HCT116 (cell line): ENCODE results near the gene REEP5. TPM values are rescaled to one million over a fixed set of nuclear protein-coding genes. Genes with fewer than 3 reads are reported as not detected.

Source experiments
- ATAC-seq: fragments of 200-7000 bp; cut with Tn5 transposase; 2 replicates; pipeline ENCODE4 v1.9.1; 2020; ENCODE audit warnings: mild to moderate bottlenecking, moderate library complexity
- BruUV-seq: library from RNA; stranded (reverse); fragments of 400-500 nt; replicated peaks from 2 replicates; lab custom pipeline; 2021; lab: Mats Ljungman, UMichigan
- CTCF ChIA-PET: fragments of 300-600 bp; sonication (Branson Sonifier 250); formaldehyde crosslinking; loops from one replicate; lab custom pipeline; 2021; ENCODE audit warnings: antibody characterized with exemption; lab: Charles Lee
- POLR2A ChIA-PET: fragments of 300-600, 350-600 bp; sonication (Branson Sonifier 250); formaldehyde crosslinking; loops from one replicate; lab custom pipeline; 2021; ENCODE audit warnings: antibody characterized with exemption; lab: Charles Lee
- RAD21 ChIA-PET, 2 experiments: fragments of 300-600 bp; sonication (Branson Sonifier 250); formaldehyde crosslinking; loops; one replicate each; lab custom pipeline; 2023; ENCODE audit warnings: low total read pairs in 2 of 2; ENCODE audit not compliant: uncharacterized antibody in 2 of 2, unreplicated experiment in 2 of 2, low non-redundant PET in 1 of 2; lab: Charles Lee
- DNase-seq: peaks from one replicate; pipeline ENCODE4 v3.0.0-alpha.2; 2010; ENCODE audit warnings: low read depth, low spot score
- H2AFZ ChIP-seq: fragments of 200-600 bp; shearing (Covaris generic), sonication (generic); 2 replicates; pipeline ENCODE4 v1.6.1; 2017; ENCODE audit warnings: low read depth, mixed run types, mixed read lengths, antibody characterized with exemption, low read length; ENCODE audit not compliant: poor library complexity, severe bottlenecking
- H3K27ac ChIP-seq: 2 replicates; pipeline ENCODE4 v1.5.1; 2012; ENCODE audit warnings: low read depth, low read length
- H3K27me3 ChIP-seq: fragments of 200-600 bp; sonication (generic); 2 replicates; pipeline ENCODE4 v1.6.1; 2016; ENCODE audit warnings: mixed run types, low read length, mixed read lengths; ENCODE audit not compliant: insufficient read depth
- H3K36me3 ChIP-seq, 2 experiments: fragments of 200-500 bp in 1 of 2; fragments of 200-600 bp in 1 of 2; sonication (Bioruptor generic) in 1 of 2; sonication (generic) in 1 of 2; 2 replicates each; pipeline versions ENCODE4 v1.5.1 to v1.6.1; 2014 to 2016; ENCODE audit warnings: low read length in 2 of 2, inconsistent platforms in 1 of 2, mixed read lengths in 1 of 2, mixed run types in 1 of 2; ENCODE audit not compliant: insufficient read depth in 2 of 2, control insufficient read depth in 1 of 2
- H3K4me1 ChIP-seq, 2 experiments: fragments of 200-600 bp in 1 of 2; sonication (generic) in 1 of 2; 2 replicates each; pipeline versions ENCODE4 v1.5.1 to v1.6.1; 2012 to 2017; ENCODE audit warnings: low read length in 2 of 2, inconsistent platforms in 1 of 2, mild to moderate bottlenecking in 1 of 2, mixed read lengths in 1 of 2, mixed run types in 1 of 2, moderate library complexity in 1 of 2; ENCODE audit not compliant: insufficient read depth in 2 of 2, control insufficient read depth in 1 of 2
- H3K4me2 ChIP-seq: fragments of 200-600 bp; sonication (generic); 2 replicates; pipeline ENCODE4 v1.6.1; 2017; ENCODE audit warnings: mixed run types, low read length, mixed read lengths
- H3K4me3 ChIP-seq, 2 experiments: fragments of 200-600 bp in 1 of 2; sonication (generic) in 1 of 2; replicated peaks in 1 of 2; 2 replicates each; pipeline ENCODE4 v1.5.1; 2011 to 2016; ENCODE audit warnings: low read length in 2 of 2, control low read depth in 1 of 2, low read depth in 1 of 2, mild to moderate bottlenecking in 1 of 2, mixed read lengths in 1 of 2, mixed run types in 1 of 2
- H3K79me2 ChIP-seq: fragments of 200-600 bp; sonication (generic); 2 replicates; pipeline ENCODE4 v1.6.1; 2017; ENCODE audit warnings: mild to moderate bottlenecking, mixed run types, low read length, moderate library complexity, mixed read lengths; ENCODE audit not compliant: insufficient read depth
- H3K9ac ChIP-seq: fragments of 200-600 bp; sonication (generic); 2 replicates; pipeline ENCODE4 v1.6.1; 2016; ENCODE audit warnings: low read length, mixed read lengths
- H3K9me2 ChIP-seq: fragments of 200-600 bp; sonication (generic), shearing (Covaris generic); 2 replicates; pipeline ENCODE4 v1.6.1; 2017; ENCODE audit warnings: mixed run types, mild to moderate bottlenecking, moderate library complexity; ENCODE audit not compliant: insufficient read depth
- H3K9me3 ChIP-seq, 2 experiments: fragments of 200-500 bp in 1 of 2; fragments of 200-600 bp in 1 of 2; sonication (Bioruptor generic) in 1 of 2; sonication (generic) in 1 of 2; 2 replicates each; pipeline ENCODE4 v1.6.1; 2014 to 2017; ENCODE audit warnings: low read length in 2 of 2, mixed read lengths in 2 of 2, inconsistent platforms in 1 of 2, low read depth in 1 of 2, mild to moderate bottlenecking in 1 of 2, mixed run types in 1 of 2, moderate library complexity in 1 of 2; ENCODE audit not compliant: control insufficient read depth in 1 of 2, insufficient read depth in 1 of 2
- H4K20me1 ChIP-seq: fragments of 200-600 bp; sonication (generic), shearing (Covaris generic); 2 replicates; pipeline ENCODE4 v1.6.1; 2017; ENCODE audit warnings: mixed run types, mild to moderate bottlenecking, moderate library complexity; ENCODE audit not compliant: insufficient read depth
- CEBPB ChIP-seq: IDR thresholded peaks from 2 replicates; pipeline ENCODE4 v1.6.1; 2012; ENCODE audit warnings: low read depth
- EGR1 ChIP-seq: IDR thresholded peaks from 2 replicates; pipeline ENCODE4 v1.6.1; 2012; ENCODE audit warnings: low read depth
- EZH2phosphoT487 ChIP-seq: fragments of 200-600 bp; IDR thresholded peaks from 2 replicates; pipeline ENCODE4 v1.6.1; 2018; ENCODE audit warnings: antibody characterized with exemption, borderline replicate concordance
- FOSL1 ChIP-seq: IDR thresholded peaks from 2 replicates; pipeline ENCODE4 v1.6.1; 2012; ENCODE audit warnings: low read depth
- JUND ChIP-seq: IDR thresholded peaks from 2 replicates; pipeline ENCODE4 v1.6.1; 2012
- MAX ChIP-seq: IDR thresholded peaks from 2 replicates; pipeline ENCODE4 v1.6.1; 2012
- POLR2AphosphoS5 ChIP-seq: IDR thresholded peaks from 2 replicates; pipeline ENCODE4 v1.6.1; 2011; ENCODE audit warnings: mild to moderate bottlenecking, low read depth, low read length, moderate library complexity
- RAD21 ChIP-seq: IDR thresholded peaks from 2 replicates; pipeline ENCODE4 v1.6.1; 2012; ENCODE audit warnings: low read depth, mild to moderate bottlenecking
- REST ChIP-seq: IDR thresholded peaks from 2 replicates; pipeline ENCODE4 v1.6.1; 2012; ENCODE audit warnings: low read depth
- SIN3A ChIP-seq: IDR thresholded peaks from 2 replicates; pipeline ENCODE4 v1.6.1; 2012; ENCODE audit warnings: low read depth
- SP1 ChIP-seq: IDR thresholded peaks from 2 replicates; pipeline ENCODE4 v1.6.1; 2012; ENCODE audit warnings: low read depth
- YY1 ChIP-seq: IDR thresholded peaks from 2 replicates; pipeline ENCODE4 v1.6.1; 2011; ENCODE audit warnings: low read length, low read depth, moderate library complexity, mild to moderate bottlenecking; ENCODE audit not compliant: insufficient replicate concordance; ENCODE audit errors: extremely low read depth
- ZFX ChIP-seq: fragments of 450-650 bp; IDR thresholded peaks from 2 replicates; pipeline ENCODE4 v1.6.1; 2017
- ZNF274 ChIP-seq: fragments of 200-500 bp; sonication (Bioruptor generic); IDR thresholded peaks from 2 replicates; pipeline ENCODE4 v1.6.1; 2014; ENCODE audit warnings: mild to moderate bottlenecking, low read depth, low read length, inconsistent platforms
- intact Hi-C: fragments of 100-400 bp; cut with micrococcal nuclease; formaldehyde crosslinking; loops from 2 replicates; pipeline ENCODE4 v1.10.0; 2022
- total RNA-seq: library from RNA; stranded (reverse); gene quantifications from one replicate; pipeline ENCODE4 v1.2.1, GENCODE V29; 2021; ENCODE audit not compliant: unreplicated experiment
- TF ChIP-seq, protein P1 (sequence below): IDR thresholded peaks from 2 replicates; pipeline ENCODE4 v1.6.1; 2012
- TF ChIP-seq, protein P2 (sequence below): IDR thresholded peaks from 2 replicates; pipeline ENCODE4 v1.6.1; 2011; ENCODE audit warnings: mild to moderate bottlenecking, low read length, moderate library complexity; ENCODE audit not compliant: insufficient replicate concordance; ENCODE audit errors: extremely low read depth
- TF ChIP-seq, protein P3 (sequence below), 3 experiments: fragments of 200-600 bp in 1 of 3; sonication (generic) in 1 of 3; IDR thresholded peaks in 2 of 3; conservative IDR thresholded peaks in 1 of 3; 2 replicates each; pipeline ENCODE4 v1.5.1; 2012 to 2017; ENCODE audit warnings: low read depth in 2 of 3, low read length in 2 of 3, antibody characterized with exemption in 1 of 3, borderline replicate concordance in 1 of 3, control low read depth in 1 of 3, mild to moderate bottlenecking in 1 of 3, mixed read lengths in 1 of 3, mixed run types in 1 of 3, moderate library complexity in 1 of 3; ENCODE audit not compliant: insufficient read depth in 1 of 3

Gene REEP5
- total RNA-seq, 1 experiment from 2014 or later, result 71.7 TPM

GRCh38 chr5:112908854-112909253, 13.2 kb downstream of the REEP5 start:
- ChIA-PET POLR2A (no interaction called here), RAD21 (no interaction called here), CTCF (no interaction called here)
- no peak for DNase-seq
- Histone ChIP-seq H3K36me3 (peaks cover 7 to 11% of the 10 kb centered on the region in 2 experiments; a peak in 2 of 4 replicates), H3K4me3 (no peak overlapping the region), H3K27ac (no peak overlapping the region), H3K4me1 (no peaks in the 10 kb centered on the region), H3K9me3 (no peaks in the 10 kb centered on the region), H4K20me1 (no peaks in the 10 kb centered on the region), H3K27me3 (no peaks in the 10 kb centered on the region), H3K79me2 (peaks cover 55% of the 10 kb centered on the region), H3K9me2 (no peaks in the 10 kb centered on the region), H3K4me2 (no peak overlapping the region), H3K9ac (no peak overlapping the region), H2AFZ (no peak overlapping the region)
- ATAC-seq, result no peak
- intact Hi-C loops, result no loop called here
- TF ChIP-seq ZNF274 (no peak), RAD21 (no peak), CEBPB (no peak), YY1 (no peak), EGR1 (no peak), ZFX (no peak), SP1 (no peak), EZH2phosphoT487 (no peak), JUND (no peak), SIN3A (no peak), REST (no peak), MAX (no peak), FOSL1 (no peak), POLR2AphosphoS5 (no peak)
- TF ChIP-seq, protein P1, sequence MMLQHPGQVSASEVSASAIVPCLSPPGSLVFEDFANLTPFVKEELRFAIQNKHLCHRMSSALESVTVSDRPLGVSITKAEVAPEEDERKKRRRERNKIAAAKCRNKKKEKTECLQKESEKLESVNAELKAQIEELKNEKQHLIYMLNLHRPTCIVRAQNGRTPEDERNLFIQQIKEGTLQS, result no peak
- TF ChIP-seq, protein P2, sequence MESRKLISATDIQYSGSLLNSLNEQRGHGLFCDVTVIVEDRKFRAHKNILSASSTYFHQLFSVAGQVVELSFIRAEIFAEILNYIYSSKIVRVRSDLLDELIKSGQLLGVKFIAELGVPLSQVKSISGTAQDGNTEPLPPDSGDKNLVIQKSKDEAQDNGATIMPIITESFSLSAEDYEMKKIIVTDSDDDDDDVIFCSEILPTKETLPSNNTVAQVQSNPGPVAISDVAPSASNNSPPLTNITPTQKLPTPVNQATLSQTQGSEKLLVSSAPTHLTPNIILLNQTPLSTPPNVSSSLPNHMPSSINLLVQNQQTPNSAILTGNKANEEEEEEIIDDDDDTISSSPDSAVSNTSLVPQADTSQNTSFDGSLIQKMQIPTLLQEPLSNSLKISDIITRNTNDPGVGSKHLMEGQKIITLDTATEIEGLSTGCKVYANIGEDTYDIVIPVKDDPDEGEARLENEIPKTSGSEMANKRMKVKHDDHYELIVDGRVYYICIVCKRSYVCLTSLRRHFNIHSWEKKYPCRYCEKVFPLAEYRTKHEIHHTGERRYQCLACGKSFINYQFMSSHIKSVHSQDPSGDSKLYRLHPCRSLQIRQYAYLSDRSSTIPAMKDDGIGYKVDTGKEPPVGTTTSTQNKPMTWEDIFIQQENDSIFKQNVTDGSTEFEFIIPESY, result no peak
- TF ChIP-seq, protein P3, sequence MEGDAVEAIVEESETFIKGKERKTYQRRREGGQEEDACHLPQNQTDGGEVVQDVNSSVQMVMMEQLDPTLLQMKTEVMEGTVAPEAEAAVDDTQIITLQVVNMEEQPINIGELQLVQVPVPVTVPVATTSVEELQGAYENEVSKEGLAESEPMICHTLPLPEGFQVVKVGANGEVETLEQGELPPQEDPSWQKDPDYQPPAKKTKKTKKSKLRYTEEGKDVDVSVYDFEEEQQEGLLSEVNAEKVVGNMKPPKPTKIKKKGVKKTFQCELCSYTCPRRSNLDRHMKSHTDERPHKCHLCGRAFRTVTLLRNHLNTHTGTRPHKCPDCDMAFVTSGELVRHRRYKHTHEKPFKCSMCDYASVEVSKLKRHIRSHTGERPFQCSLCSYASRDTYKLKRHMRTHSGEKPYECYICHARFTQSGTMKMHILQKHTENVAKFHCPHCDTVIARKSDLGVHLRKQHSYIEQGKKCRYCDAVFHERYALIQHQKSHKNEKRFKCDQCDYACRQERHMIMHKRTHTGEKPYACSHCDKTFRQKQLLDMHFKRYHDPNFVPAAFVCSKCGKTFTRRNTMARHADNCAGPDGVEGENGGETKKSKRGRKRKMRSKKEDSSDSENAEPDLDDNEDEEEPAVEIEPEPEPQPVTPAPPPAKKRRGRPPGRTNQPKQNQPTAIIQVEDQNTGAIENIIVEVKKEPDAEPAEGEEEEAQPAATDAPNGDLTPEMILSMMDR (IDR thresholded peaks at IDR 0.05 in 2 of 3, conservative IDR thresholded peaks at IDR 0.05 in 1 of 3; ENCODE audit: borderline replicate concordance in 1 of 3, insufficient read depth in 1 of 3, low read depth in 2 of 3, low read length in 2 of 3), result no peak
- no TSS peak for BruUV-seq
